GM18951 (cell line): Measurements from ENCODE around the gene NALF2.

Experiments
- POLR2A ChIP-seq: IDR thresholded peaks from 4 replicates; pipeline ENCODE4 v1.6.1; 2011; ENCODE audit warnings: mild to moderate bottlenecking; ENCODE audit not compliant: insufficient read length, insufficient read depth; ENCODE audit errors: extremely low read depth
- in situ Hi-C: fragments of 300-500 bp; cut with MboI; formaldehyde crosslinking; loops from one replicate; pipeline ENCODE4 v1.12.0; 2022; ENCODE audit warnings: low sequenced_read_pairs, mixed read lengths, inconsistent platforms; ENCODE audit not compliant: unreplicated experiment

The NALF2 gene

DNA sequence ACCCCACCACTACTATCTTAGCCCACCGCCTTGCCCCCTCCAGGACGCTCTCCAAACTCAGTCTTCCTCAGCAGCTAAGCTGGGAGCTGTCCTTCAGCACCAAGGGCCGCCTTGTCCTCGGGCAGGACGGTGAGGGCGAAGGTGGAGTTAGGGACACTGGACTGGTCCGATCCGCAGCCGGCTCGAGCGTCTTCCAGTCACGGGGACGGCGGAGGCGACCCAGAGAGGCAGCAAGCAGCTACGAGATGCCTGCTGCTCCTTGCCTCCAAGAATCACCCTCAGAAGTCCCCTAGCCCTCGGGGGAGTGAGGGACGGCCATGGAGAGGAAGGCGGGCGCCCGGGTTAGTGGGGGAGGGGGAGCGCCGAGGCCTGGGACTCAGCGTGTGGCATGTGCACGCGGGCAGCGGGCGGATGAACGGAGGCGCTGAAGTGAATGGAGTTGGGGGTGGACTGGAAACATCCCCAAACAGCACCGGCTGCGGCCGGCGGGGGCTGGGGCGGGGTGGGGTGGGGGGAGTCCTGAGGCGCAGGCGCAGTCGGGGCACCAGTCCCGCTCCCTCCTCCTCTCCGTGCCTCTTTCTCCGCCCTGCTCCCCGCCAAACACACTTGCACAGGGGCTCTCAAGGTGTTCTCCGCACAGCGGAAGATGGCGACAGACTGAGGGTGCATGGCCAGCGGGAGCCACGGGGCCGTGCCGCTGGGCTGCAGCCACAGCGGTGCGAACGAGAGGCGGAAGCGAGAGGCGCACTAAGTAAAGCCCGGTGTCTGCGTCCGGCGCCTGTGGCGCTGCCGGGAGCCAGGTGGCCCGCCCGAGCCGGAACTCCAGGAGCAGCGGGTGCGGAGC lies at the start of gene NALF2:
Gene NALF2, plus strand, starts transcription at position 545 of the 844 bp plus-strand sequence. CDS start 957 bp downstream, outside the sequence.
- no peak for TF ChIP-seq POLR2A
- in situ Hi-C loops, result no loop called here

DNA sequence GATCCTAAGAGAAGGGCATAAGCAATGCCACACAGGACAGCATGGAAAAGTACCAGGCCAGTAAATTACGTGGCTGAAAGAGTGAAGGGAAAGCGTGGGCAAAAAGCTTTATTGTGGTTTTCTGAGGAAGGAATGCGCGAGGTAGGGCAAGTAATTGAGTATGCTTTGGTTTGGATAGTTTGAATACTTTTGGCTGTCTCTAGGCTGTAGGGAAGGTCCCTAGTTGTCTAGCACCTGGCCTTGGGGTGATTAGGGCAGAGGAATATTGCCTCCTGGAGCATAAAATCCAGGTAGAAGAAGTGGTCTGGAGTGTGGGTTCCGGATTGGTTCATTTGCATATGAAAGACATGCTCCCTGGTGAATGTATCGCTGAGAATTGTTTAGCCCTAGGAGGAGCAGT lies 46.4 kb upstream of the NALF2 start:
- in situ Hi-C loops, result no loop called here
- no peak for TF ChIP-seq POLR2A

GRCh38 chrX:69466546-69466945 lies 37.6 kb upstream of the NALF2 start:
- TF ChIP-seq POLR2A, result no peak
- in situ Hi-C loops, result no loop called here

DNA sequence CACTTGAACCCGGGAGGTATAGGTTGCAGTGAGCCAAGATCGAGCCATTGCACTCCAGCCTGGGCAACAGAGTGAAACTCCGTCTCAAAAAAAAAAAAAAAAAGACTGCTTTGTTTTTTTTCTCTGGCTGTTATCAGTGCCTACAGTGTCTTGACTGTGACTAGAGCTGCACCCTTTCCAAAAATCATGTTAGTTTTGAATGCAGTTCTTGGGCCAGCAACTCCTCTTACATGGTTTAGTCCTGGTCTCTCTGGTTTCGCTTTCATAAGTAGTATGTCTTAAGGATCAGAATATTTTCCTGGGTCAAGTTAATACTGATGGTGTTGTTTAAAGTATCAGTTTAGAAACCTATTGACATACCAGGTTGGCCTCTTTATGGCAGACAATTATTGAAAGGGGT lies 34.2 kb upstream of the NALF2 start:
- TF ChIP-seq POLR2A, result no peak
- in situ Hi-C loops, result no loop called here

GRCh38 chrX:69489625-69490024 lies 14.5 kb upstream of the NALF2 start:
- TF ChIP-seq POLR2A, result no peak
- in situ Hi-C loops, result no loop called here

- in situ Hi-C loops, result no loop called here
- no peak for TF ChIP-seq POLR2A
These were observed 10.9 kb upstream of the NALF2 start for GRCh38 chrX:69493193-69493592.

DNA sequence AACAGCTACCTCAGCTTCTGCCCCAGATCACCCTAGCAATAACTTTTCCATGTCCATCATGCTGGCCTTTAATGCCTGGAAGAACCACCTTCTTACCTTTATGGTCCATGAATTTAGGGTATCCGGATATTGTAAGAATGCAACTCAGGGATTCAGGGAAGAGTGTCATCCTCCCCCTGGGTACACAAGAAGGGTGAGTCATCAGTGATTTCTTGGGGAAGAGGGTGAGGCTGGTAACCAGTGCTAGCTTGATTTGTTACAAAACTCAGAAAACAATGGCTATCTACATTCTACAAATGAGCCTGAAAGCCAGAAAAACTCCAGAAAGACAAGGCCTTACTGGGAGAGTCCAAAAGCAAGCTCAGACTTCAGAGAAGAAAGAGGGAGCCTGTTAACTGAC lies 10.4 kb upstream of the NALF2 start:
- TF ChIP-seq POLR2A, result no peak
- in situ Hi-C loops, result no loop called here

GRCh38 chrX:69496183-69496582 lies 7.9 kb upstream of the NALF2 start:
- in situ Hi-C loops, result no loop called here
- TF ChIP-seq POLR2A, result no peak

GRCh38 chrX:69501429-69501828 lies 2.7 kb upstream of the NALF2 start:
- TF ChIP-seq POLR2A, result no peak
- in situ Hi-C loops, result no loop called here

DNA sequence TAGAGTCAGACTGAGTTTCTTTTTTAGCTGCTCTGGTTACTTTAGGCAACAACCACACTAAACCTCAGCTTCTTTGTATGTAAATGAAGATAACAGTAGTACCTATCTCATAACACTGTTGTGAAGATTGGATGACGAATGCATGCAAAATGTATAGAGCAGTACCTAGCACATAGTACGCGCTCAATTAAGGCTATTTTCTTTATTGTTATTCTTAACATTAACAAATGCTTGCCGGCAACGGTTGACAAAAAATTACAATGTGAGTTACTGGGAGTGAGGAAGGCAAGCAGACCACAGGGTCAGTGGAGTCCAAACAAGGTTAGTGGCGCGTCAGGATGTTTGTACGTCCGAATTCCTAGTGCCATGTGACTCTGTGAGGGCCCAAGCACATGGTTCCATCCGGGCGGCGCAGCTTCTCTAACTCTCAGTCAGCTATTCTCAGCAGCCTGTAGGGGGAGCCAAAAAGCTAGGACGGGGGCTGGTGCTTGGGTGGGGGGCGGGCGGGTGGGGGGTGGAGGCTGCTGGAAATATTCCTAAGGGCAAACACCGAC lies 821 bp upstream of the NALF2 start:
- in situ Hi-C loops, result no loop called here
- TF ChIP-seq POLR2A, result no peak

- no peak for TF ChIP-seq POLR2A
- in situ Hi-C loops, result no loop called here
These were observed 793 bp downstream of the NALF2 start for GRCh38 chrX:69504626-69505612.

DNA sequence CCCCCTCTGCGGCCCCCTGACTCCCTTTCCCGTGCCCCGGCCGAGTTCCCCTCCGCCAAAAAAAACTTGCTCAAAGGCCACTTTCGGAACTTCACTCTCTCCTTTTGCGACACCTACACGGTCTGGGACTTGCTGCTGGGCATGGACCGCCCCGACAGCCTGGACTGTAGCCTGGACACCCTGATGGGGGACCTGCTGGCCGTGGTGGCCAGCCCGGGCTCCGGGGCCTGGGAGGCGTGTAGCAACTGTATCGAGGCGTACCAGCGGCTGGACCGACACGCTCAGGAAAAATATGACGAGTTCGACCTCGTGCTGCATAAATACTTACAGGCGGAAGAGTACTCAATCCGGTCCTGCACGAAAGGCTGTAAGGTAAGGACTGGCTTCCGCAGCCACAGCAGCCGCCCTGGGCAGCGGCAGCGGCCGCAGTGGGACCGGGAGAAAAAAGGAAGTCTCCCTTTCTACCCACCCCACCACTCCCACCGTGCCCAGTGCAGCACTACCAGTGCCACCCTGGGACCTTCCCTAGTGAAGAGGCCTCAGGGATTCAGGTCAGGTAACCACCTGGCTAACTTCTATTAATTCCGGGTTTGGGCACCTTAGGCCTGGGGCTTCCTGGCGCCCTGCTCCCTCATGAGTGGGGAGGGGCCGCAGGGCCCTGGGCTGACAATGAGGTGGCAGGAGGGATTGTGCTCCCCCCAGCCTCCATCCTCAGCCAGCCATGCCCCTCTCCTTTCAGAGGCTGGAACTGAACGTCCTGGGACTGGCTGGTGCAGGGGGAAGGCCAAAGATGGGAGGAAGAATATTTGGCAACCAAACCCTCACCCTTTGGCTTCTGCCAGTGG lies 1.9 kb downstream of the NALF2 start:
- in situ Hi-C loops, result no loop called here
- no peak for TF ChIP-seq POLR2A
